ENCODE measurements around the gene RAB11FIP3.

DNA sequence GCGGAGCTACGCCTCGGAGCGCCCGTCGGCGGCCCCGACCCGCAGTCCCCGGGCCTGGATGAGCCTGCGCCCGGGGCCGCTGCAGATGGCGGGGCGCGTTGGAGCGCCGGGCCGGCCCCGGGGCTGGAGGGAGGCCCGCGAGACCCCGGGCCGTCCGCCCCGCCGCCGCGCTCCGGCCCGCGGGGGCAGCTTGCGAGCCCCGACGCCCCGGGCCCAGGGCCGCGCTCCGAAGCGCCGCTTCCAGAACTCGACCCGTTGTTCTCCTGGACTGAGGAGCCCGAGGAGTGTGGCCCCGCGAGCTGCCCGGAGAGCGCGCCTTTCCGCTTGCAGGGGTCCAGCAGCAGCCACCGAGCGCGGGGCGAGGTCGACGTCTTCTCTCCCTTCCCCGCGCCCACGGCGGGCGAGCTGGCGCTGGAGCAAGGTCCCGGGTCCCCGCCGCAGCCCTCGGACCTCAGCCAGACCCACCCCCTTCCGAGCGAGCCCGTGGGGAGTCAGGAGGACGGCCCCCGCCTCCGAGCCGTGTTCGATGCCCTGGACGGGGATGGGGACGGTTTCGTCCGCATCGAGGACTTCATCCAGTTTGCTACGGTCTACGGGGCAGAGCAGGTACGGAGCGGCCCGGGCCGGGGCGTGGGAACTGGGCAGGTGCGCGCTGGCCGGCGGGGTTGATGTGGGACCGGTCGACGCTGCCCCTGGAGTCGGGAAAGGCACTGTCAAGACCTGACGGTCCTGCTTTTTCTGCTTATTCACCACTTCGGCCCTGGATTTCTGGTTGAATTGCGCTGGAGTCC is 861 bp downstream of the RAB11FIP3 start:
- TF ChIP-seq, protein P1, sequence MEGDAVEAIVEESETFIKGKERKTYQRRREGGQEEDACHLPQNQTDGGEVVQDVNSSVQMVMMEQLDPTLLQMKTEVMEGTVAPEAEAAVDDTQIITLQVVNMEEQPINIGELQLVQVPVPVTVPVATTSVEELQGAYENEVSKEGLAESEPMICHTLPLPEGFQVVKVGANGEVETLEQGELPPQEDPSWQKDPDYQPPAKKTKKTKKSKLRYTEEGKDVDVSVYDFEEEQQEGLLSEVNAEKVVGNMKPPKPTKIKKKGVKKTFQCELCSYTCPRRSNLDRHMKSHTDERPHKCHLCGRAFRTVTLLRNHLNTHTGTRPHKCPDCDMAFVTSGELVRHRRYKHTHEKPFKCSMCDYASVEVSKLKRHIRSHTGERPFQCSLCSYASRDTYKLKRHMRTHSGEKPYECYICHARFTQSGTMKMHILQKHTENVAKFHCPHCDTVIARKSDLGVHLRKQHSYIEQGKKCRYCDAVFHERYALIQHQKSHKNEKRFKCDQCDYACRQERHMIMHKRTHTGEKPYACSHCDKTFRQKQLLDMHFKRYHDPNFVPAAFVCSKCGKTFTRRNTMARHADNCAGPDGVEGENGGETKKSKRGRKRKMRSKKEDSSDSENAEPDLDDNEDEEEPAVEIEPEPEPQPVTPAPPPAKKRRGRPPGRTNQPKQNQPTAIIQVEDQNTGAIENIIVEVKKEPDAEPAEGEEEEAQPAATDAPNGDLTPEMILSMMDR (conservative IDR thresholded peaks at IDR 0.05 in 1 of 2, IDR thresholded peaks at IDR 0.05 in 1 of 2; ENCODE audit: extremely low read depth in 1 of 2, insufficient read depth in 1 of 2, low read depth in 1 of 2, low read length in 2 of 2), result no peak
- TF ChIP-seq EZH2 (IDR thresholded peaks at IDR 0.05; ENCODE audit: borderline replicate concordance, low read length), result no peak
